MM.1S (cell line): ENCODE measurements around the gene PHACTR1.
A peak's percentile ranks its signal among the peaks of the same experiment; 100 is the strongest.

Experiments used
- DNase-seq: peaks from one replicate; pipeline ENCODE4 v3.0.0-alpha.2; 2015
- H2AFZ ChIP-seq: fragments of 300-600 bp; sonication (generic); 2 replicates; pipeline ENCODE4 v1.6.0; 2016; ENCODE audit warnings: antibody characterized with exemption, low read length
- H3F3A ChIP-seq: fragments of 300-600 bp; sonication (generic); 2 replicates; pipeline ENCODE4 v1.6.1; 2016; ENCODE audit warnings: mild to moderate bottlenecking, antibody characterized with exemption, low read length, moderate library complexity, mixed read lengths; ENCODE audit not compliant: insufficient read depth
- H3K27ac ChIP-seq: fragments of 300-600 bp; sonication (generic); 2 replicates; pipeline ENCODE4 v1.5.1; 2016; ENCODE audit warnings: mild to moderate bottlenecking, low read length
- H3K27me3 ChIP-seq: fragments of 300-600 bp; sonication (generic); replicated peaks from 2 replicates; pipeline ENCODE4 v1.6.0; 2016; ENCODE audit warnings: low read length; ENCODE audit not compliant: insufficient read depth
- H3K36me3 ChIP-seq: fragments of 300-600 bp; sonication (generic); replicated peaks from 2 replicates; pipeline ENCODE4 v1.6.1; 2016; ENCODE audit warnings: mild to moderate bottlenecking, low read length, mixed read lengths; ENCODE audit not compliant: insufficient read depth
- H3K4me1 ChIP-seq: fragments of 300-600 bp; sonication (generic); 2 replicates; pipeline ENCODE4 v1.6.1; 2016; ENCODE audit warnings: low read length, mixed read lengths
- H3K4me2 ChIP-seq: fragments of 300-600 bp; sonication (generic); 2 replicates; pipeline ENCODE4 v1.6.0; 2016; ENCODE audit warnings: low read depth, low read length
- H3K4me3 ChIP-seq: fragments of 300-600 bp; sonication (generic); 2 replicates; pipeline ENCODE4 v1.5.1; 2016; ENCODE audit warnings: low read length, mixed read lengths
- H3K79me2 ChIP-seq: fragments of 300-600 bp; sonication (generic); 2 replicates; pipeline ENCODE4 v1.6.1; 2016; ENCODE audit warnings: mixed run types, low read length, mixed read lengths
- H3K9ac ChIP-seq: fragments of 300-600 bp; sonication (generic); 2 replicates; pipeline ENCODE4 v1.6.1; 2016; ENCODE audit warnings: low read length, mixed read lengths
- H3K9me2 ChIP-seq: fragments of 300-600 bp; sonication (generic); replicated peaks from 2 replicates; pipeline ENCODE4 v1.6.1; 2016; ENCODE audit warnings: mild to moderate bottlenecking, low read length, mixed read lengths; ENCODE audit not compliant: insufficient read depth
- H3K9me3 ChIP-seq: fragments of 300-600 bp; sonication (generic); replicated peaks from 2 replicates; pipeline ENCODE4 v1.6.1; 2016; ENCODE audit warnings: mild to moderate bottlenecking, low read length, mixed read lengths; ENCODE audit not compliant: insufficient read depth
- H4K20me1 ChIP-seq: fragments of 300-600 bp; sonication (generic); 2 replicates; pipeline ENCODE4 v1.6.1; 2016; ENCODE audit warnings: mild to moderate bottlenecking, low read length, moderate library complexity, mixed read lengths; ENCODE audit not compliant: insufficient read depth
- EZH2 ChIP-seq: fragments of 300-600 bp; sonication (generic); optimal IDR thresholded peaks from 2 replicates; pipeline ENCODE3; 2017; ENCODE audit warnings: low read depth, mild to moderate bottlenecking, antibody characterized with exemption, low read length, mixed read lengths
- EZH2phosphoT487 ChIP-seq: fragments of 300-600 bp; sonication (generic); IDR thresholded peaks from 2 replicates; pipeline ENCODE4 v1.6.1; 2018; ENCODE audit warnings: antibody characterized with exemption, low read length
- TF ChIP-seq, protein P1 (sequence below): fragments of 300-600 bp; sonication (generic); IDR thresholded peaks from 2 replicates; pipeline ENCODE4 v1.5.1; 2016; ENCODE audit warnings: antibody characterized with exemption, low read length, mixed read lengths

PHACTR1 gene

DNA sequence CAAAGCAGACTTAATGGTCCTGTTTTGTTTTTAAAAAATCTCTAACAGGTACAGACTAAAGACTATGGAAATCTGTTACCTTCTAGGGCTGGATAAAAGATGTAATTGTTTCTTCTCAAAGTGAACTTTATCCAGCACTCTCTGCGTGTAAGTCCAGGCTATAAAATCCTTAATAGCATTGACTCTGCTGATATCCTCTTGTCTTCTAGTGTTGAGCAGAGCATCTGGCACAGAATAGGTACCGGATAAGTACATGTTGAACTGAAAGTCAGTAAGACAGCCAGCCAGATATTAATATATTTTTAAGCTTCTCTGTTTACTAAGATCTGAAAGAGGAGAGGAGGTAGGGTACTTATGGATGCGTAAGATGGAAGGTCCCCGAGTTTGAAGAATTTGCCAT is 349.5 kb downstream of the PHACTR1 start:
- Histone ChIP-seq H3K27ac (no peak overlapping the region), H3K4me2 (no peak overlapping the region), H3K79me2 (no peaks in the 10 kb centered on the region), H3K9me2 (no peaks in the 10 kb centered on the region), H3K36me3 (no peaks in the 10 kb centered on the region), H3F3A (no peaks in the 10 kb centered on the region), H4K20me1 (no peaks in the 10 kb centered on the region), H3K27me3 (no peaks in the 10 kb centered on the region), H3K9ac (no peak overlapping the region), H3K4me1 (no peaks in the 10 kb centered on the region), H3K4me3 (no peak overlapping the region), H3K9me3 (no peaks in the 10 kb centered on the region), H2AFZ (no peak overlapping the region)
- TF ChIP-seq EZH2 (no peak), EZH2phosphoT487 (no peak)
- TF ChIP-seq, protein P1, sequence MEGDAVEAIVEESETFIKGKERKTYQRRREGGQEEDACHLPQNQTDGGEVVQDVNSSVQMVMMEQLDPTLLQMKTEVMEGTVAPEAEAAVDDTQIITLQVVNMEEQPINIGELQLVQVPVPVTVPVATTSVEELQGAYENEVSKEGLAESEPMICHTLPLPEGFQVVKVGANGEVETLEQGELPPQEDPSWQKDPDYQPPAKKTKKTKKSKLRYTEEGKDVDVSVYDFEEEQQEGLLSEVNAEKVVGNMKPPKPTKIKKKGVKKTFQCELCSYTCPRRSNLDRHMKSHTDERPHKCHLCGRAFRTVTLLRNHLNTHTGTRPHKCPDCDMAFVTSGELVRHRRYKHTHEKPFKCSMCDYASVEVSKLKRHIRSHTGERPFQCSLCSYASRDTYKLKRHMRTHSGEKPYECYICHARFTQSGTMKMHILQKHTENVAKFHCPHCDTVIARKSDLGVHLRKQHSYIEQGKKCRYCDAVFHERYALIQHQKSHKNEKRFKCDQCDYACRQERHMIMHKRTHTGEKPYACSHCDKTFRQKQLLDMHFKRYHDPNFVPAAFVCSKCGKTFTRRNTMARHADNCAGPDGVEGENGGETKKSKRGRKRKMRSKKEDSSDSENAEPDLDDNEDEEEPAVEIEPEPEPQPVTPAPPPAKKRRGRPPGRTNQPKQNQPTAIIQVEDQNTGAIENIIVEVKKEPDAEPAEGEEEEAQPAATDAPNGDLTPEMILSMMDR = no peak
- no peak for DNase-seq

DNA sequence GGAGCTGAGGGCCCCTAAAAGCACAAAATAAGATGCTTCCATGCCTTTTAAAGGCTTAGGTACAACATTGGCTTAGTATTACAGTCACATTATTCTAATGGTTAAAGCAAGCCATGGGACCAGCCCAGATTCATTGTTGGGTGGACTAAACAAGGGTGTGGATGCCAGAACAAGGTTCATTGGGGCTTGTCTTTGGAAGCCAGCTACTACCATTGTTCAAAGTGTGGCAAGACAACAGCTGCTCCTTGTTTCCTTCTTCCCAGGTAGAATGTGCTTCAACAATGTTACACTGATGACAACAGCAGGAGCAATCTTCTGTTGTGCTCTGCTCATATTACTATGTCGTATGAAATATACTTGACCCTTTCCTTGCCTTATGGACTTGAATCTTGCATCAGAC is 350.3 kb downstream of the PHACTR1 start:
- Histone ChIP-seq H3K27me3 (no peaks in the 10 kb centered on the region), H3K4me2 (no peak overlapping the region), H3K9me2 (no peaks in the 10 kb centered on the region), H3F3A (no peaks in the 10 kb centered on the region), H3K4me1 (no peaks in the 10 kb centered on the region), H3K9ac (no peak overlapping the region), H3K9me3 (no peaks in the 10 kb centered on the region), H3K4me3 (no peak overlapping the region), H2AFZ (no peak overlapping the region), H3K36me3 (no peaks in the 10 kb centered on the region), H3K27ac (no peak overlapping the region), H3K79me2 (no peaks in the 10 kb centered on the region), H4K20me1 (no peaks in the 10 kb centered on the region)
- DNase-seq = no peak
- TF ChIP-seq EZH2phosphoT487 (no peak), EZH2 (no peak)
- TF ChIP-seq, protein P1 = no peak

DNA sequence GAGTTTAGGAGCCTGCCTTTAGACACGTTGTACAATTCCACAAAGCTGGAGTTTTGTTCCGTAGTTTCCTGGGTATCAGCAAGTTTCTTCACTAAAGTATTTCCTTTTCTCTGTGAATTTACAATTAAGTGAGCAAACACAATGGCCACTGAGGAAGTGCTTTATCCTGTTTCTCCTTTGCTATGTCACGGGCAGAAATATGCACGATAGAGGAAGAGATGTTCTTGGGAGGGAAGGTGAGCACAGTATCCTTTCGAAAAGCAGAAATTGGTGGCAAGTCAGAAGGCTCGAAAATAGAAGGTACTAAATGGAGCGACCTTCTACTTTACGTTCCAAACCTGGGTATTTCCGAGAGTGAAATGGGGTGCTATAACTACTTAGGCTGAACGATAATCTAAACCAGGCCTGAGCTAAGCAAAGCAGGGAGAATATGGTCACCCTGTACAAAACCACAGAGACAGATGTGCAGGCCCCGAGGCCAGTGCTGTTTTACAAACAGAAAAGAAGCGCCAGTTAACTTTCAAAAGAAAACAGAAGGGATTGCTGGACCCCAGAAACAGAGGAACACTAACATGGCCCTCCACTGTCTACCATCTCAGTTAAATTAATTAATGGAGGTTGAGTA is 352.1 kb downstream of the PHACTR1 start:
- no peaks in the 10 kb centered on the region for H3K4me1 ChIP-seq
- H3K27ac ChIP-seq = peak overlapping the region; percentile 18; the same call in 1 of the 2 replicates
- H3K9me2 ChIP-seq = no peaks in the 10 kb centered on the region
- DNase-seq = peak; percentile 13
- H3K4me2 ChIP-seq = peak overlapping the region; percentile 3; the same call in 1 of the 2 replicates
- H3K27me3 ChIP-seq = no peaks in the 10 kb centered on the region
- H3K9ac ChIP-seq = no peak overlapping the region
- no peaks in the 10 kb centered on the region for H4K20me1 ChIP-seq
- H3K9me3 ChIP-seq = no peaks in the 10 kb centered on the region
- no peaks in the 10 kb centered on the region for H3K36me3 ChIP-seq
- H3K79me2 ChIP-seq = no peaks in the 10 kb centered on the region
- no peak overlapping the region for H2AFZ ChIP-seq
- no peak overlapping the region for H3K4me3 ChIP-seq
- H3F3A ChIP-seq = no peaks in the 10 kb centered on the region
- TF ChIP-seq, protein P1 = no peak
